ENCODE measurements around the gene PTGES3L. TPM values are rescaled to one million over a fixed set of nuclear protein-coding genes. Genes with fewer than 3 reads are reported as not detected.

PTGES3L gene
- total RNA-seq, 1 experiment from 2014 or later: 1.7 TPM

DNA sequence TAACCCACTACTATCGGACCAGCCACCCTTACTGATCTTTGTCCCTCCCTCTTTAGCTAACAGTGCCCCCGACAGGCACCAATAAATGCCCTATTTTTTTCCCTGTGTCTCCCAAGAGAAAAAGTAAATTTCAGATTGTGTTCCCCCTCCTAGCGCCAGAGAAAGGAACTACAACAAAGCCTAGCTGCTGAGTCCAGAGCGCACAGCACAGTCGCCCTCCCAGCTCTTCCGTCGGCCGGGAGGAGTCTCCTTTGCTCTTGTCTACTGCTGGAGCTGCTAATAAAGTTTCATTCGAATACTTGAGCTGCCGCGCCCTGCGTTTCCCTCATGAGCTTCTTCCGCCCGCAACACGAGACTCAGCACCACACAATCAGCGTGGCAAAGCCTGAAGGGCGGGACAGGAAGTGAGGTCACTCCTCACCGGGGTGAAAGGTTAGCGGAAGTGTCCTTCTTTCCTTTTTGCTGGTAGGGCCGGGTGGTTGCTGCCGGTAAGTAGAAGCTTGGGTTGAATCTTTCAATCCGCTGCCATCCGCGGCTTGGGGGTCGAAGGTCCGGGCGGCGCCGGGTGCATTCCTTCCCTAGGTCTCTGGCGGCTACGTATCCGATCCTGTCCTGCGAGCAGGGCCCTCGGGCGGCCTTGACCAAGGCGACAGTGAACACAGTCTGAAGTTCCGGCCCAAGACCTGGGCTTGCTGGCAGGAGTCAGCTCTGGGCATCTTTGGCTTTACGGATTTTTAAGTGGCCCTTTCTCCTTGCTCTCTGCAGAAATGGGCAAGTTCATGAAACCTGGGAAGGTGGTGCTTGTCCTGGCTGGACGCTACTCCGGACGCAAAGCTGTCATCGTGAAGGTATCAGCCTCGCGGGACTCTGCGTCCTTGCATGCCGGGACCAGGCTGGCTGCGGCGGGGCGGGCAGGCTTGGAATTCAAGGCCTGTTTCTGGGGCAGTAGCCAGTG lies 18.4 kb upstream of the PTGES3L start, which contains the start of gene RPL27 (continued):
- TF ChIP-seq CTCF (IDR thresholded peaks at IDR 0.05 in 2 of 3, conservative IDR thresholded peaks at IDR 0.05 in 1 of 3; ENCODE audit: borderline replicate concordance in 1 of 3, insufficient read depth in 1 of 3, low read depth in 2 of 3, low read length in 2 of 3): peak; percentile 77 to 96 (median 79)
- no peak for TF ChIP-seq EZH2phosphoT487 (IDR thresholded peaks at IDR 0.05; ENCODE audit: borderline replicate concordance)
- peak; percentile 95; the same call in 1 of the 2 replicates for TF ChIP-seq ZFX (IDR thresholded peaks at IDR 0.05)
- peak; percentile 97; the same call in 1 of the 2 replicates for TF ChIP-seq ELF1 (IDR thresholded peaks at IDR 0.05; ENCODE audit: borderline replicate concordance, low read depth)

- 0 out of 2 replicates have a peak overlapping the region, but pooled peaks have one; percentile 92 for H3K27ac ChIP-seq (ENCODE audit: low read depth, low read length)
- no peaks in the 10 kb centered on the region for H3K9me3 ChIP-seq (ENCODE audit: control insufficient read depth in 1 of 2, insufficient read depth in 1 of 2, low read depth in 1 of 2, low read length in 2 of 2)
- RAD21 ChIA-PET (ENCODE audit: low non-redundant PET in 1 of 2, low total read pairs in 2 of 2, uncharacterized antibody in 2 of 2, unreplicated experiment in 2 of 2): interaction anchor here (0.9 to 1.4 kb wide), 4 partner anchors 27 to 68 kb away, joined by 3 to 5 read pairs (median 4); partner anchors contain the start of gene AARSD1 (in 1 of the 2)
- no peaks in the 10 kb centered on the region for H4K20me1 ChIP-seq (ENCODE audit: insufficient read depth)
- no peaks in the 10 kb centered on the region for H3K27me3 ChIP-seq (ENCODE audit: insufficient read depth, low read length)
- ATAC-seq (peak; percentile 3), DNase-seq (ENCODE audit: low read depth, low spot score) (no peak)
- TSS peak; percentile 85 for BruUV-seq (replicated peaks)
- peak overlapping the region; percentile 48 for H3K9ac ChIP-seq (ENCODE audit: low read length)
- peaks cover 11 to 32% of the 10 kb centered on the region in 2 experiments for H3K36me3 ChIP-seq (ENCODE audit: control insufficient read depth in 1 of 2, insufficient read depth in 2 of 2, low read length in 2 of 2)
- no peaks in the 10 kb centered on the region for H3K9me2 ChIP-seq (ENCODE audit: insufficient read depth)
- peak overlapping the region; percentile 98 for H3K4me2 ChIP-seq (ENCODE audit: low read length)
- TF ChIP-seq CTCF (IDR thresholded peaks at IDR 0.05 in 2 of 3, conservative IDR thresholded peaks at IDR 0.05 in 1 of 3; ENCODE audit: borderline replicate concordance in 1 of 3, insufficient read depth in 1 of 3, low read depth in 2 of 3, low read length in 2 of 3) (no peak), ATF3 (IDR thresholded peaks at IDR 0.05) (no peak), JUND (IDR thresholded peaks at IDR 0.05) (no peak), POLR2AphosphoS5 (IDR thresholded peaks at IDR 0.05; ENCODE audit: low read depth, low read length) (no peak), SP1 (IDR thresholded peaks at IDR 0.05; ENCODE audit: low read depth) (no peak), EGR1 (IDR thresholded peaks at IDR 0.05; ENCODE audit: low read depth) (no peak), REST (IDR thresholded peaks at IDR 0.05; ENCODE audit: low read depth) (no peak), ZNF274 (IDR thresholded peaks at IDR 0.05; ENCODE audit: low read depth, low read length) (no peak)
- H3K4me3 ChIP-seq (replicated peaks in 1 of 2; ENCODE audit: low read depth in 1 of 2, low read length in 2 of 2): peak overlapping the region; percentile 97 to 99
- peak overlapping the region; percentile 65 for H2AFZ ChIP-seq (ENCODE audit: low read depth, low read length, poor library complexity, severe bottlenecking)
- CTCF ChIA-PET: interaction anchor here (0.9 to 1.7 kb wide), 11 partner anchors 9 to 486 kb away, joined by 3 to 12 read pairs (median 3); partner anchors contain the start of genes DHX8, IFI35, PSMC3IP and PTGES3L
- H3K4me1 ChIP-seq (ENCODE audit: control insufficient read depth in 1 of 2, insufficient read depth in 2 of 2, low read length in 2 of 2): peaks cover 13 to 41% of the 10 kb centered on the region in 2 experiments
- intact Hi-C loops (cut with micrococcal nuclease): no loop called here
- POLR2A ChIA-PET: interaction anchor here (0.6 to 2.4 kb wide), 26 partner anchors 9 to 483 kb away, joined by 3 to 38 read pairs (median 4); partner anchors contain the start of genes BECN1, BRCA1, IFI35 and NBR1
- H3K79me2 ChIP-seq (ENCODE audit: insufficient read depth, low read length): peaks cover 40% of the 10 kb centered on the region
These were observed 17.6 kb upstream of the PTGES3L start for GRCh38 chr17:42997390-42997983.

Measured in HCT116 (cell line).